Endothelial cell of umbilical vein (primary cell): Measurements from ENCODE around the gene SCRN1. TPM values are rescaled to one million over a fixed set of nuclear protein-coding genes. Genes with fewer than 3 reads are reported as not detected.

Source experiments
- BruUV-seq: library from RNA; stranded (reverse); fragments of 400-500 nt; replicated peaks from 2 replicates; lab custom pipeline; 2021; lab: Mats Ljungman, UMichigan
- CTCF ChIA-PET: fragments of 300-600, 350-600 bp; sonication (Branson Sonifier 250); formaldehyde crosslinking; loops from one replicate; lab custom pipeline; 2021; ENCODE audit warnings: antibody characterized with exemption, inconsistent platforms; lab: Charles Lee
- POLR2A ChIA-PET: fragments of 300-600, 350-600 bp; sonication (Branson Sonifier 250); formaldehyde crosslinking; loops from one replicate; lab custom pipeline; 2021; ENCODE audit warnings: antibody characterized with exemption, inconsistent platforms; lab: Charles Lee
- DNase-seq: peaks from one replicate; pipeline ENCODE4 v3.0.0-alpha.2; 2011; ENCODE audit warnings: low read depth, low spot score
- FAIRE-seq: peaks from 2 replicates; lab custom pipeline; 2011; peaks lifted over from hg19 to GRCh38; lab: Jason Lieb, UNC
- H2AFZ ChIP-seq: 2 replicates; pipeline ENCODE4 v1.6.0; 2012; ENCODE audit warnings: low read depth, low read length, control low read depth, inconsistent platforms
- H3K27ac ChIP-seq: 2 replicates; pipeline ENCODE4 v1.5.1; 2011; ENCODE audit warnings: low read depth, mild to moderate bottlenecking, control low read depth, low read length, moderate library complexity; ENCODE audit not compliant: insufficient read depth
- H3K27me3 ChIP-seq, 2 experiments: 2 replicates each; pipeline versions ENCODE4 v1.6.0 to v1.6.1; 2011; ENCODE audit warnings: low read length in 2 of 2, mixed read lengths in 1 of 2; ENCODE audit not compliant: control insufficient read depth in 2 of 2, insufficient read depth in 2 of 2
- H3K36me3 ChIP-seq, 2 experiments: 2 replicates in 1 of 2; 3 replicates in 1 of 2; pipeline ENCODE4 v1.5.1; 2011; ENCODE audit warnings: low read length in 2 of 2, mild to moderate bottlenecking in 1 of 2, moderate library complexity in 1 of 2; ENCODE audit not compliant: control insufficient read depth in 2 of 2, insufficient read depth in 2 of 2; ENCODE audit errors: extremely low read depth in 1 of 2
- H3K4me1 ChIP-seq: 3 replicates; pipeline ENCODE4 v1.5.1; 2011; ENCODE audit warnings: mild to moderate bottlenecking, low read length; ENCODE audit not compliant: control insufficient read depth, insufficient read depth; ENCODE audit errors: extremely low read depth
- H3K4me2 ChIP-seq: 2 replicates; pipeline ENCODE4 v1.6.1; 2011; ENCODE audit warnings: low read length, control low read depth, mixed read lengths; ENCODE audit not compliant: insufficient read depth
- H3K4me3 ChIP-seq, 3 experiments: fragments of 200-600 bp in 1 of 3; sonication (generic), shearing (Covaris generic) in 1 of 3; replicated peaks in 1 of 3; 2 replicates each; pipeline ENCODE4 v1.5.1; 2011 to 2016; ENCODE audit warnings: control low read depth in 3 of 3, low read length in 3 of 3, mild to moderate bottlenecking in 2 of 3, inconsistent platforms in 1 of 3, low read depth in 1 of 3, moderate library complexity in 1 of 3; ENCODE audit not compliant: insufficient read depth in 1 of 3
- H3K79me2 ChIP-seq: 2 replicates; pipeline ENCODE4 v1.6.0; 2012; ENCODE audit warnings: low read length, inconsistent platforms; ENCODE audit not compliant: control insufficient read depth, insufficient read depth
- H3K9ac ChIP-seq: replicated peaks from 2 replicates; pipeline ENCODE3; 2011; ENCODE audit warnings: low read length, control low read depth; ENCODE audit not compliant: insufficient read depth; ENCODE audit errors: extremely low read depth
- H3K9me1 ChIP-seq: replicated peaks from 3 replicates; pipeline ENCODE4 v1.6.0; 2011; ENCODE audit warnings: mild to moderate bottlenecking, low read length; ENCODE audit not compliant: control insufficient read depth, insufficient read depth; ENCODE audit errors: extremely low read depth
- H3K9me3 ChIP-seq: replicated peaks from 2 replicates; pipeline ENCODE4 v1.5.1; 2012; ENCODE audit warnings: low read length, inconsistent platforms; ENCODE audit not compliant: control insufficient read depth, insufficient read depth
- H4K20me1 ChIP-seq: replicated peaks from 2 replicates; pipeline ENCODE3; 2011; ENCODE audit warnings: mild to moderate bottlenecking, low read length; ENCODE audit not compliant: control insufficient read depth, insufficient read depth; ENCODE audit errors: extremely low read depth
- EZH2 ChIP-seq: IDR thresholded peaks from 2 replicates; pipeline ENCODE4 v1.6.1; 2012; ENCODE audit warnings: borderline replicate concordance, low read depth, mild to moderate bottlenecking, moderate library complexity, low read length, inconsistent platforms; ENCODE audit not compliant: severe bottlenecking
- FOS ChIP-seq: IDR thresholded peaks from 2 replicates; pipeline ENCODE4 v1.6.1; 2011; ENCODE audit warnings: mild to moderate bottlenecking, low read length, moderate library complexity, borderline replicate concordance; ENCODE audit not compliant: insufficient read depth
- GATA2 ChIP-seq: IDR thresholded peaks from 2 replicates; pipeline ENCODE4 v1.7.0; 2011; ENCODE audit warnings: low read depth, mild to moderate bottlenecking, moderate library complexity, mixed read lengths, low read length; ENCODE audit not compliant: insufficient read length, insufficient read depth
- JUN ChIP-seq: IDR thresholded peaks from 2 replicates; pipeline ENCODE4 v1.6.1; 2011; ENCODE audit warnings: borderline replicate concordance, low read depth; ENCODE audit not compliant: insufficient read length, insufficient read depth
- MYC ChIP-seq: IDR thresholded peaks from one replicate; pipeline ENCODE4 v1.6.1; 2011; ENCODE audit warnings: mild to moderate bottlenecking, low read depth, low read length
- POLR2A ChIP-seq: IDR thresholded peaks from 2 replicates; pipeline ENCODE4 v1.6.1; 2012; ENCODE audit warnings: low read depth, mild to moderate bottlenecking, control low read depth, low read length
- POLR2AphosphoS5 ChIP-seq: IDR thresholded peaks from 2 replicates; pipeline ENCODE4 v1.6.1; 2012; ENCODE audit warnings: low read depth, mild to moderate bottlenecking, control low read depth, low read length, moderate library complexity; ENCODE audit not compliant: insufficient read depth
- dilution Hi-C: fragments of 300-500 bp; cut with MboI; formaldehyde crosslinking; loops from one replicate; pipeline ENCODE4 v1.15.0; 2019; ENCODE audit warnings: low sequenced_read_pairs; ENCODE audit not compliant: extremely low pct_ligation_motif_present
- intact Hi-C: fragments of 100-400 bp; cut with micrococcal nuclease; formaldehyde crosslinking; loops from one replicate; pipeline ENCODE4 v1.10.0; 2022
- polyA plus RNA-seq, 4 experiments: library from polyadenylated mRNA; depleted of rRNA in 3 of 4; stranded (reverse) in 3 of 4; unstranded in 1 of 4; fragments of >200 nt; gene quantifications; 2 replicates each; pipeline versions ENCODE4 v1.2.1 to v1.2.3, GENCODE V29; 2011 to 2012; ENCODE audit warnings: missing spikeins in 1 of 4
- total RNA-seq: library from RNA; stranded (reverse); gene quantifications from 2 replicates; pipeline ENCODE4 v1.2.3, GENCODE V29; 2021
- TF ChIP-seq, protein P1 (sequence below), 2 donors: IDR thresholded peaks; 1 replicate in 1 of 2; 2 replicates in 1 of 2; pipeline ENCODE4 v1.5.1; 2011; ENCODE audit warnings: low read length in 2 of 2, mild to moderate bottlenecking in 2 of 2, moderate library complexity in 2 of 2, control low read depth in 1 of 2, inconsistent platforms in 1 of 2, low read depth in 1 of 2; ENCODE audit not compliant: insufficient read depth in 1 of 2; ENCODE audit errors: extremely low read depth in 1 of 2
- TF ChIP-seq, protein P2 (sequence below): IDR thresholded peaks from 2 replicates; pipeline ENCODE4 v1.6.1; 2011; ENCODE audit not compliant: insufficient read depth, insufficient read length

The SCRN1 gene
- total and polyA plus RNA-seq, 2 donors (not counting 3 experiments of a cell fraction or from before 2014, with no cell fraction given) = 57.0 to 127 TPM

DNA sequence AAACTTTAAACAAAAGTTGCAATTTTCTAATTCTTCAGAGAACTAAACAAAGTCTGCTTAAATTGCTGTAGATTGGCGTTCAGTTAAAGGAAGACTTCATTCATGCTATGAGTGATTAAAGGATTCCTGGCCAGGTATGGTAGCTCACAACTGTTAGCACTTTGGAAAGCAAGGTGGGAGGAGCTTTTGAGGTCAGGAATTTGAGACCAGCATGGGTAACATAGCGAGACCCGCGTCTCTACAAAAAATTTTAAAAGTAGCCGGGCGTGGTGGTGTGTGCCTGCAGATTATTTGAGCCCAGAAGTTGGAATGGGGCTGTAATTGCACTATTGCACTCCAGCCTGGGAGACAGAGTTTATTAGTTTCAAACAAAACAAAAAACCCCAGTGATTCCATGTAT, 13.5 kb upstream of the SCRN1 start:
- POLR2A ChIA-PET = no interaction called here
- FAIRE-seq = no peak

More for the DNA sequence above, 13.5 kb upstream of the SCRN1 start:
- Histone ChIP-seq H3K9me1 (no peaks in the 10 kb centered on the region), H3K4me2 (no peak overlapping the region), H2AFZ (no peak overlapping the region), H3K4me1 (no peaks in the 10 kb centered on the region), H3K79me2 (no peaks in the 10 kb centered on the region), H3K9me3 (no peaks in the 10 kb centered on the region), H3K36me3 (no peaks in the 10 kb centered on the region), H3K27ac (no peak overlapping the region), H3K4me3 (no peak overlapping the region), H3K9ac (no peak overlapping the region), H4K20me1 (no peaks in the 10 kb centered on the region), H3K27me3 (no peaks in the 10 kb centered on the region)
- TF ChIP-seq, protein P1, sequence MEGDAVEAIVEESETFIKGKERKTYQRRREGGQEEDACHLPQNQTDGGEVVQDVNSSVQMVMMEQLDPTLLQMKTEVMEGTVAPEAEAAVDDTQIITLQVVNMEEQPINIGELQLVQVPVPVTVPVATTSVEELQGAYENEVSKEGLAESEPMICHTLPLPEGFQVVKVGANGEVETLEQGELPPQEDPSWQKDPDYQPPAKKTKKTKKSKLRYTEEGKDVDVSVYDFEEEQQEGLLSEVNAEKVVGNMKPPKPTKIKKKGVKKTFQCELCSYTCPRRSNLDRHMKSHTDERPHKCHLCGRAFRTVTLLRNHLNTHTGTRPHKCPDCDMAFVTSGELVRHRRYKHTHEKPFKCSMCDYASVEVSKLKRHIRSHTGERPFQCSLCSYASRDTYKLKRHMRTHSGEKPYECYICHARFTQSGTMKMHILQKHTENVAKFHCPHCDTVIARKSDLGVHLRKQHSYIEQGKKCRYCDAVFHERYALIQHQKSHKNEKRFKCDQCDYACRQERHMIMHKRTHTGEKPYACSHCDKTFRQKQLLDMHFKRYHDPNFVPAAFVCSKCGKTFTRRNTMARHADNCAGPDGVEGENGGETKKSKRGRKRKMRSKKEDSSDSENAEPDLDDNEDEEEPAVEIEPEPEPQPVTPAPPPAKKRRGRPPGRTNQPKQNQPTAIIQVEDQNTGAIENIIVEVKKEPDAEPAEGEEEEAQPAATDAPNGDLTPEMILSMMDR (IDR thresholded peaks at IDR 0.05; ENCODE audit: extremely low read depth in 1 of 2, insufficient read depth in 1 of 2, low read depth in 1 of 2, low read length in 2 of 2) = no peak
- TF ChIP-seq FOS = no peak
- TF ChIP-seq GATA2 = no peak
- TF ChIP-seq JUN = no peak
- TF ChIP-seq, protein P2, sequence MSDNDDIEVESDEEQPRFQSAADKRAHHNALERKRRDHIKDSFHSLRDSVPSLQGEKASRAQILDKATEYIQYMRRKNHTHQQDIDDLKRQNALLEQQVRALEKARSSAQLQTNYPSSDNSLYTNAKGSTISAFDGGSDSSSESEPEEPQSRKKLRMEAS = no peak
- TF ChIP-seq POLR2AphosphoS5 = no peak
- no peak for TF ChIP-seq EZH2
- no peak for TF ChIP-seq MYC
- no peak for TF ChIP-seq POLR2A
- CTCF ChIA-PET = interaction anchor here (0.7 kb wide), 1 partner anchor 62 kb away, joined by 3 read pairs; no protein-coding TSS in a partner anchor
- BruUV-seq = no TSS peak
- dilution Hi-C loops = no loop called here
- intact Hi-C loops = no loop called here
- DNase-seq = no peak
